NCI-H524 (cell line): ENCODE results near the gene PANX2.
"Not testable (repeated sequence)": the region's sequence is repeated elsewhere in the genome, so short reads cannot be mapped to it uniquely, and the experiment has no call there.

Source experiments
- DNase-seq, 2 experiments: peaks; one replicate each; lab custom pipeline; 2025; lab: John Stamatoyannopoulos, UW

PANX2 gene

GRCh38 chr22:50199251-50199721 is 28.8 kb downstream of the PANX2 start:
- DNase-seq = no peak

- DNase-seq = no peak
Observed at GRCh38 chr22:50199829-50200460, 29.4 kb downstream of the PANX2 start.

GRCh38 chr22:50200461-50201190 is 30.1 kb downstream of the PANX2 start, which contains the start of gene SELENOO:
SELENOO (plus strand) TSS chr22:50201011; CDS start chr22:50201037, 26 bp downstream.
- DNase-seq = peak; percentile 63 to 91

GRCh38 chr22:50201191-50202129 is 30.9 kb downstream of the PANX2 start:
- peak in 1 of 2 experiments; percentile 27 for DNase-seq

- DNase-seq = no peak
Observed at GRCh38 chr22:50202130-50202666, 31.7 kb downstream of the PANX2 start.

GRCh38 chr22:50203288-50203687 is 32.8 kb downstream of the PANX2 start:
- DNase-seq = no peak

GRCh38 chr22:50204571-50204970 is 34.0 kb downstream of the PANX2 start:
- no peak for DNase-seq

- not testable (repeated sequence) for DNase-seq
Observed at GRCh38 chr22:50204998-50205397, 34.5 kb downstream of the PANX2 start.

- no peak for DNase-seq
Observed at GRCh38 chr22:50205781-50206569, 35.4 kb downstream of the PANX2 start.

- peak in 1 of 2 experiments; percentile 38 for DNase-seq
Observed at GRCh38 chr22:50206599-50206998, 36.1 kb downstream of the PANX2 start.

- DNase-seq = no peak
Observed at GRCh38 chr22:50207383-50208140, 37.0 kb downstream of the PANX2 start.

- no peak for DNase-seq
Observed at GRCh38 chr22:50208430-50208938, 38.0 kb downstream of the PANX2 start.

GRCh38 chr22:50208939-50209892 is 38.7 kb downstream of the PANX2 start:
- no peak for DNase-seq

GRCh38 chr22:50209893-50210292 is 39.4 kb downstream of the PANX2 start:
- DNase-seq = peak in 1 of 2 experiments; percentile 54

- no peak for DNase-seq
Observed at GRCh38 chr22:50210378-50211139, 40.0 kb downstream of the PANX2 start.

GRCh38 chr22:50211147-50211546 is 40.6 kb downstream of the PANX2 start:
- no peak for DNase-seq

GRCh38 chr22:50213263-50213662 is 42.7 kb downstream of the PANX2 start:
- DNase-seq = no peak
